Left renal cortex interstitium (tissue), 4 donors: ENCODE measurements around the gene PCLO. TPM values are rescaled to one million over a fixed set of nuclear protein-coding genes. Genes with fewer than 3 reads are reported as not detected.

Experiments
- DNase-seq, 4 donors: peaks; one replicate each; pipeline ENCODE4 v3.0.0-alpha.2; 2013; ENCODE audit warnings: low read depth in 4 of 4, low spot score in 2 of 4, missing footprints in 1 of 4
- polyA plus RNA-seq, 4 donors: library from polyadenylated mRNA; unstranded; fragments of 120-200 nt; gene quantifications; one replicate each; pipeline ENCODE4 v1.2.1, GENCODE V29; 2013; ENCODE audit not compliant: insufficient read length in 4 of 4

Gene PCLO
- polyA plus RNA-seq, 4 donors: 5.4 to 10.5 (median 9.1) TPM

- DNase-seq: no peak
Measured at GRCh38 chr7:82859106-82859850, 303.4 kb downstream of the PCLO start.

GRCh38 chr7:82851121-82851520 lies 311.6 kb downstream of the PCLO start:
- DNase-seq: no peak

GRCh38 chr7:82841828-82842227 lies 320.9 kb downstream of the PCLO start:
- DNase-seq: no peak

GRCh38 chr7:82840061-82840460 lies 322.6 kb downstream of the PCLO start:
- DNase-seq: no peak

- DNase-seq: no peak
Measured at GRCh38 chr7:82839555-82839954, 323.1 kb downstream of the PCLO start.

- DNase-seq: no peak
Measured at GRCh38 chr7:82839063-82839462, 323.6 kb downstream of the PCLO start.

GRCh38 chr7:82838314-82838713 lies 324.4 kb downstream of the PCLO start:
- DNase-seq: no peak

GRCh38 chr7:82823073-82823472 lies 339.6 kb downstream of the PCLO start:
- no peak for DNase-seq

- DNase-seq: no peak
Measured at GRCh38 chr7:82821037-82821436, 341.6 kb downstream of the PCLO start.

- no peak for DNase-seq
Measured at GRCh38 chr7:82818171-82818570, 344.5 kb downstream of the PCLO start.

GRCh38 chr7:82816272-82816671 lies 346.4 kb downstream of the PCLO start:
- no peak for DNase-seq

GRCh38 chr7:82810558-82811259 lies 352.0 kb downstream of the PCLO start:
- DNase-seq: peak in 3 of 4 donors; percentile 6 to 31 (median 22)

- no peak for DNase-seq
Measured at GRCh38 chr7:82808633-82809032, 354.1 kb downstream of the PCLO start.

GRCh38 chr7:82805527-82805960 lies 357.1 kb downstream of the PCLO start:
- no peak for DNase-seq

- no peak for DNase-seq
Measured at GRCh38 chr7:82803411-82803810, 359.3 kb downstream of the PCLO start.

GRCh38 chr7:82789883-82790609 lies 372.6 kb downstream of the PCLO start:
- DNase-seq: no peak

- DNase-seq: no peak
Measured at GRCh38 chr7:82778021-82778420, 384.7 kb downstream of the PCLO start.

- DNase-seq: no peak
Measured at GRCh38 chr7:82762880-82763279, 399.8 kb downstream of the PCLO start.

- DNase-seq: no peak
Measured at GRCh38 chr7:82760831-82761230, 401.9 kb downstream of the PCLO start.

- no peak for DNase-seq
Measured at GRCh38 chr7:82760074-82760473, 402.6 kb downstream of the PCLO start.
